ENCODE data around the gene LRPAP1.

Gene LRPAP1

DNA sequence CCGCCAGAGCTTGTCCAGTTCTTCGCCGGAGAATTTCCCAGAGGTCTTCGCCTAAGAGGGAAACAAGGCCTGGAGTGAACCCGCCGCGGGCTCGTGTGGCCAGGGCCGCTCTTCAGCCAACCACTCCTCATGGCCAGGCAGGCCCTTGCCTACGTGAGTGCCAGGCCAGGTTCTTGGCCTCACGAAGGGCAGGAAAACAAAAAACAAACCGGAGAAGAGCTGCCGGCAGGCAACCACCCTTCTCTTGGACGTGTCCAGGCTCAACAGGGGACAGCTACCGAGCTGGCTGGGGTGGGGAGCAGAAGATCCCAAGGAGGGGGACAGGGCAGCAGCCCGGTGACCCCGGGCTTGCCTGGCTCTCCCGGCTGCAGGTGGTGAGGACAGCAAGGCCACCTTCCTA, 13.3 kb downstream of the LRPAP1 start:
- H3K4me3 ChIP-seq: no peak overlapping the region
- peaks cover 38 to 97% (median 91%) of the 10 kb centered on the region in 11 experiments; a peak in 21 of 22 replicates for H4K20me1 ChIP-seq
- no peaks in the 10 kb centered on the region for H3K27me3 ChIP-seq
- TF ChIP-seq Cebpa-rat (IDR thresholded peaks at IDR 0.05): no peak
- no peak overlapping the region for H3K4me2 ChIP-seq
- H3K27ac ChIP-seq: no peak overlapping the region
- peaks cover 96 to 99% (median 98%) of the 10 kb centered on the region in 11 experiments for H3K36me3 ChIP-seq
- H3K9me3 ChIP-seq (replicated peaks in 1 of 11): no peaks in the 10 kb centered on the region
- no peak overlapping the region for H3K9ac ChIP-seq
- peaks cover 11 to 22% (median 18%) of the 10 kb centered on the region in 10 experiments; a peak in 18 of 20 replicates for H3K4me1 ChIP-seq

GRCh38 chr4:3518511-3518880, 13.7 kb downstream of the LRPAP1 start:
- H3K9ac ChIP-seq: no peak overlapping the region
- H3K36me3 ChIP-seq: peaks cover 96 to 99% (median 98%) of the 10 kb centered on the region in 11 experiments
- no peaks in the 10 kb centered on the region for H3K27me3 ChIP-seq
- no peaks in the 10 kb centered on the region for H3K9me3 ChIP-seq (replicated peaks in 1 of 11)
- H3K4me2 ChIP-seq: no peak overlapping the region
- peaks cover 11 to 22% (median 18%) of the 10 kb centered on the region in 10 experiments; a peak in 18 of 20 replicates for H3K4me1 ChIP-seq
- H3K4me3 ChIP-seq: no peak overlapping the region
- no peak overlapping the region for H3K27ac ChIP-seq
- H4K20me1 ChIP-seq: peaks cover 34 to 97% (median 90%) of the 10 kb centered on the region in 11 experiments; a peak in 21 of 22 replicates
- no peak for TF ChIP-seq Cebpa-rat (IDR thresholded peaks at IDR 0.05)

DNA sequence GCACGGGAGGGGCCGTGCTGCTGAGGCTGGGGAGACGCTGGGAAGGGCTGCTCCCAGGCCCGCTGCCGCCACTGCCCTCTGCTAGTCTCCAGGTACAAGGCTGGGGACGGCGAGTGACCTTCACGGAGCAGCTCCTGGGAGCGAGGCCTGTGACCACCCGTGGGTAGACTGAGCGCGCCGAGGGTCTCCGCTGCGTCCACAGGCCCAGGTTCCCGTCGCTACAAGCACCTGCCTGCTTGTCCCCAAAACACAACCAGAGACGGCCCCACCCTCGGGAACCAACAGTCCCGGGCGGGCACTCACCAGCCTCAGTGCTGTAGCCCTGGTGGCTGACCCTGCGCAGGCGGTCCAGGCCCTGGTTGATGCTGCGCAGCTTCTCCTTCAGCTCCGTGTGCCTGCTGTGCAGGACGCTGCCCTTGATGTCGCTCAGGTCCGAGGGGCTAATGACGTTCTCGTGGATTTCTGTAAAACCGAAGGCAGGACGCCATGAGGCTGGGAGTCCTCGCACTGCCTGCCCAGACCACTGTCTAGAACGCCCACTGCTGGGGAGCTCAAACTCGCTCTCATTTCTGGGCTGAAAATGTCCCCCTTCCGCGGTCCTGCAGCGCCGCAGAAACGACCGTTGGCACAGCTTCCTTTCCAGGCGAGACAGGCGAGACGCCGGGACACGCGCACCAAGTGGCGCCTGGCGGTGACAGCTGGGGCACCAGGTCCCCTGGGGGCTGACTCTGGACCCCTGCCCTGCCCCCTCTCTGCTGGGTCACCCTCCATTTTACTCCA, 14.3 kb downstream of the LRPAP1 start:
- no peak overlapping the region for H3K9ac ChIP-seq
- peaks cover 28 to 97% (median 87%) of the 10 kb centered on the region in 11 experiments; a peak in 21 of 22 replicates for H4K20me1 ChIP-seq
- no peak overlapping the region for H3K27ac ChIP-seq
- TF ChIP-seq Cebpa-rat (IDR thresholded peaks at IDR 0.05): no peak
- H3K27me3 ChIP-seq: no peaks in the 10 kb centered on the region
- peaks cover 96 to 99% (median 98%) of the 10 kb centered on the region in 11 experiments for H3K36me3 ChIP-seq
- H3K4me1 ChIP-seq: peaks cover 11 to 22% (median 18%) of the 10 kb centered on the region in 10 experiments; a peak in 18 of 20 replicates
- H3K9me3 ChIP-seq (replicated peaks in 1 of 11): no peaks in the 10 kb centered on the region
- H3K4me3 ChIP-seq: no peak overlapping the region
- H3K4me2 ChIP-seq: no peak overlapping the region

- peaks cover 96 to 99% (median 98%) of the 10 kb centered on the region in 11 experiments for H3K36me3 ChIP-seq
- peaks cover 0 to 7% (median 0%) of the 10 kb centered on the region in 11 experiments; a peak in 2 of 22 replicates for H3K9me3 ChIP-seq (replicated peaks in 1 of 11)
- H3K4me1 ChIP-seq: peaks cover 11 to 22% (median 17%) of the 10 kb centered on the region in 10 experiments; a peak in 18 of 20 replicates
- H3K4me3 ChIP-seq: no peak overlapping the region
- no peak overlapping the region for H3K9ac ChIP-seq
- no peak overlapping the region for H3K27ac ChIP-seq
- no peak for TF ChIP-seq Cebpa-rat (IDR thresholded peaks at IDR 0.05)
- H4K20me1 ChIP-seq: peaks cover 21 to 97% (median 84%) of the 10 kb centered on the region in 11 experiments; a peak in 21 of 22 replicates
- no peak overlapping the region for H3K4me2 ChIP-seq
- H3K27me3 ChIP-seq: no peaks in the 10 kb centered on the region
These were observed 15.1 kb downstream of the LRPAP1 start for GRCh38 chr4:3516836-3517730.

DNA sequence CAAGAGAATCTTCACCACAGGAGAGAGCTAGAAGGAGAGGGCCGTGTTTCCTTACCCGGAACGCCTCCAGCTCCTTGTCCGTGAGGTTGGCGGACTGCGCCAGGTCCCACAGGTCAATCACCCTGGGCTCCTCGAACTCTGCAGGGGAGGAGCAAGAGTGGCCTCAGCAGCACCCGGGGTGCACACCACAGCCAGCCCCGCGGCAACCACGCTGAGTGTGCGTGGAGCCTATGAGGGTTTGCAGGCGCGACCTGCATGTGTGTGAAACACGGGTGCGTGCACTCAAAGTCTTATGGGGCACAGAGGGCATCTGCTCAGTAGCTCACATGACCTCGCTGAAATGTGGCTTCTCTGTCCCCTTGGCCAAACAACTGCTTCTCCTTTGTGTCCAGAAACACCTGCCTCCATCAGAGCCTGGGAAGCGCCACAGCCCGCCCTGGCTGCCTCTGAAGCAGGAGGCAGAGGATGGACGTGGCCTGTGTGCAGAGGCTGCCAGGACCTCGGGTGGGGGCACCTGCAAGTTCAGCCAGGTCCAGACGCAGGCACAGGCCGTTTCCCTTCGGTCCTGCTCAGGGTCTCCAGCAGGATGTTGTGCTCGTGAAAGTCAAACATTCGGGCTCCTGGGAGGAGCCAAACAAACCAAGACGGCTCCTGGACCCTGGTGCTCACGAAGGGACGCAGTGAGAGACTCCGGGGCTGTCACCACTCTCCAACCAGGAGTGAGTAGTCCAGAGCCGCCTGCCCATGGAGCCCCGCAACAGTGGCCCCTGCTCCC, 16.0 kb downstream of the LRPAP1 start:
- no peak overlapping the region for H3K4me2 ChIP-seq
- no peak overlapping the region for H3K4me3 ChIP-seq
- H3K27ac ChIP-seq: no peak overlapping the region
- peaks cover 17 to 97% (median 84%) of the 10 kb centered on the region in 11 experiments; a peak in 21 of 22 replicates for H4K20me1 ChIP-seq
- peaks cover 96 to 99% (median 98%) of the 10 kb centered on the region in 11 experiments for H3K36me3 ChIP-seq
- no peak overlapping the region for H3K9ac ChIP-seq
- no peak for TF ChIP-seq Cebpa-rat (IDR thresholded peaks at IDR 0.05)
- H3K27me3 ChIP-seq: no peaks in the 10 kb centered on the region
- peaks cover 8 to 17% (median 13%) of the 10 kb centered on the region in 10 experiments; a peak in 18 of 20 replicates for H3K4me1 ChIP-seq
- peaks cover 0 to 8% (median 0%) of the 10 kb centered on the region in 11 experiments; a peak in 4 of 22 replicates for H3K9me3 ChIP-seq (replicated peaks in 1 of 11)

DNA sequence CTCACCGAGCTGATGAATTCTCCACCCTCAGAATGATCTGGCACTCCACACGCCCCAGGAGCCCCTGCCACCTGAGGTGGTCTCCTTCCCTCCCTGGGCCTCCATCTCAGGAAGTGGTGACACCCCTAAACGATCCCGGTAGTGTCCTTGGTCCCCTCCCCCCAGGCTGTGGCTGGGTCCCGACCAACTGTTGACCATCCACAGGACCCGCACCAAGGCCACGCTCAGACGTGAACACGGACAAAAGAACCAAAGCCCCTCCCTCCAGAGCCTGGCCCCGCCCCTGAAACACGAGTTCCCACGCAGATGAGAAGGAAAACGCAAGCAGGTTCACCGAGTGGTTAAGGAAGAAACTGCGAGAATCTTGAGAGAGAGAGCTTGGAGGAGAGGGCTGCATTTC, 16.6 kb downstream of the LRPAP1 start:
- no peak overlapping the region for H3K27ac ChIP-seq
- H4K20me1 ChIP-seq: peaks cover 17 to 97% (median 84%) of the 10 kb centered on the region in 11 experiments; a peak in 20 of 22 replicates
- H3K9me3 ChIP-seq (replicated peaks in 1 of 11): peaks cover 0 to 8% (median 0%) of the 10 kb centered on the region in 11 experiments; a peak in 4 of 22 replicates
- H3K27me3 ChIP-seq: no peaks in the 10 kb centered on the region
- H3K4me3 ChIP-seq: no peak overlapping the region
- H3K4me2 ChIP-seq: no peak overlapping the region
- no peak overlapping the region for H3K9ac ChIP-seq
- peaks cover 2 to 14% (median 8%) of the 10 kb centered on the region in 10 experiments; a peak in 16 of 20 replicates for H3K4me1 ChIP-seq
- TF ChIP-seq Cebpa-rat (IDR thresholded peaks at IDR 0.05): no peak
- peaks cover 96 to 99% (median 98%) of the 10 kb centered on the region in 11 experiments for H3K36me3 ChIP-seq

- H3K36me3 ChIP-seq: peaks cover 96 to 99% (median 98%) of the 10 kb centered on the region in 11 experiments
These were observed 17.3 kb downstream of the LRPAP1 start for GRCh38 chr4:3514806-3515501.

More at GRCh38 chr4:3514806-3515501, 17.3 kb downstream of the LRPAP1 start:
- Histone ChIP-seq H3K27ac (no peak overlapping the region), H3K4me1 (peaks cover 0 to 14% (median 1%) of the 10 kb centered on the region in 10 experiments; a peak in 10 of 20 replicates), H3K4me2 (peak overlapping the region in 2 of 11 experiments; percentile 12 to 17; a peak in 2 of 22 replicates), H4K20me1 (peaks cover 19 to 97% (median 84%) of the 10 kb centered on the region in 11 experiments; a peak in 21 of 22 replicates), H3K9ac (no peak overlapping the region), H3K9me3 (replicated peaks in 1 of 11) (peaks cover 0 to 8% (median 0%) of the 10 kb centered on the region in 11 experiments; a peak in 4 of 22 replicates), H3K4me3 (no peak overlapping the region), H3K27me3 (no peaks in the 10 kb centered on the region)
- TF ChIP-seq Cebpa-rat (IDR thresholded peaks at IDR 0.05): no peak
